Caco-2 (cell line): Measurements from ENCODE around the gene MATN4. TPM values are rescaled to one million over a fixed set of nuclear protein-coding genes. Genes with fewer than 3 reads are reported as not detected.
A peak's percentile ranks its signal among the peaks of the same experiment; 100 is the strongest.

Experiments used
- BruUV-seq: library from RNA; stranded (reverse); fragments of 400-500 nt; replicated peaks from 2 replicates; lab custom pipeline; 2021; lab: Mats Ljungman, UMichigan
- CTCF ChIA-PET: fragments of 300-600 bp; sonication (Branson Sonifier 250); formaldehyde crosslinking; loops from one replicate; lab custom pipeline; 2022; ENCODE audit warnings: antibody characterized with exemption; lab: Charles Lee
- POLR2A ChIA-PET: fragments of 300-600 bp; sonication (Branson Sonifier 250); formaldehyde crosslinking; loops from one replicate; lab custom pipeline; 2022; ENCODE audit warnings: antibody characterized with exemption; lab: Charles Lee
- DNase-seq, 2 experiments: peaks; one replicate each; pipeline versions ENCODE4 v3.0.0 to v3.0.0-alpha.2; 2020 to 2022
- H3K27me3 ChIP-seq: replicated peaks from 2 replicates; pipeline ENCODE4 v1.6.0; 2011; ENCODE audit warnings: low read length; ENCODE audit not compliant: control insufficient read depth, insufficient read depth
- H3K36me3 ChIP-seq: 2 replicates; pipeline ENCODE4 v1.5.1; 2011; ENCODE audit warnings: low read length; ENCODE audit not compliant: control insufficient read depth, insufficient read depth
- H3K4me1 ChIP-seq: fragments of 250-450 bp; sonication (Bioruptor Pico); 2 replicates; pipeline ENCODE4 v1.5.1; 2020; ENCODE audit warnings: mild to moderate bottlenecking
- H3K4me3 ChIP-seq: 2 replicates; pipeline ENCODE4 v1.5.1; 2011; ENCODE audit warnings: low read depth, mild to moderate bottlenecking, control low read depth, low read length
- H3K9me3 ChIP-seq: fragments of 250-450 bp; sonication (Bioruptor Pico); 2 replicates; pipeline ENCODE4 v1.5.1; 2020; ENCODE audit warnings: mild to moderate bottlenecking, moderate library complexity
- H3K27ac Mint-ChIP-seq: one replicate; pipeline ENCODE4 v1.8.0; 2022; ENCODE audit warnings: mixed read lengths; ENCODE audit not compliant: unreplicated experiment
- H3K27me3 Mint-ChIP-seq: one replicate; pipeline ENCODE4 v1.8.0; 2022; ENCODE audit warnings: mixed read lengths; ENCODE audit not compliant: insufficient read depth, unreplicated experiment
- H3K36me3 Mint-ChIP-seq: one replicate; pipeline ENCODE4 v1.8.0; 2022; ENCODE audit warnings: mild to moderate bottlenecking, mixed read lengths; ENCODE audit not compliant: insufficient read depth, unreplicated experiment
- H3K4me1 Mint-ChIP-seq: one replicate; pipeline ENCODE4 v1.8.0; 2022; ENCODE audit warnings: low read depth, mixed read lengths; ENCODE audit not compliant: unreplicated experiment
- H3K4me3 Mint-ChIP-seq: one replicate; pipeline ENCODE4 v1.8.0; 2022; ENCODE audit warnings: mild to moderate bottlenecking, moderate library complexity, mixed read lengths; ENCODE audit not compliant: unreplicated experiment
- H3K9me3 Mint-ChIP-seq: one replicate; pipeline ENCODE4 v1.8.0; 2022; ENCODE audit warnings: mixed read lengths; ENCODE audit not compliant: unreplicated experiment
- CTCF ChIP-seq, 2 experiments: fragments of 200-600 bp in 1 of 2; IDR thresholded peaks; 1 replicate in 1 of 2; 2 replicates in 1 of 2; pipeline versions ENCODE4 v1.5.1 to v1.8.0; 2011 to 2022; ENCODE audit warnings: antibody characterized with exemption in 1 of 2, control low read depth in 1 of 2, inconsistent platforms in 1 of 2, low read depth in 1 of 2, low read length in 1 of 2, mild to moderate bottlenecking in 1 of 2, moderate library complexity in 1 of 2; ENCODE audit not compliant: insufficient read depth in 1 of 2, severe bottlenecking in 1 of 2, unreplicated experiment in 1 of 2
- intact Hi-C: fragments of 100-400 bp; cut with micrococcal nuclease; formaldehyde crosslinking; loops from one replicate; pipeline ENCODE4 v1.10.0; 2022; ENCODE audit not compliant: unreplicated experiment
- total RNA-seq: library from RNA; stranded (reverse); gene quantifications from 2 replicates; pipeline ENCODE4 v1.2.3, GENCODE V29; 2022

The MATN4 gene
- total RNA-seq, 1 experiment from 2014 or later = not detected

- peaks cover 11% of the 10 kb centered on the region for H3K9me3 ChIP-seq
- H3K9me3 Mint-ChIP-seq = no peaks in the 10 kb centered on the region
- peak in 1 of 2 experiments; percentile 31 for DNase-seq
- intact Hi-C loops = loop anchor here (1.0 to 5.0 kb wide), 4 partner anchors 53 to 208 kb away; no protein-coding TSS in a partner anchor
- H3K36me3 Mint-ChIP-seq = no peaks in the 10 kb centered on the region
- no peaks in the 10 kb centered on the region for H3K4me1 ChIP-seq
- no peaks in the 10 kb centered on the region for H3K4me1 Mint-ChIP-seq
- no TSS peak for BruUV-seq
- H3K36me3 ChIP-seq = no peaks in the 10 kb centered on the region
- ChIA-PET POLR2A (no interaction called here), CTCF (interaction anchor here (0.7 to 7.4 kb wide), 28 partner anchors 13 to 595 kb away, joined by 3 to 67 read pairs (median 4); partner anchors contain the start of genes KCNS1, PI3 and SYS1)
- no peak for TF ChIP-seq CTCF (IDR thresholded peaks at IDR 0.05; ENCODE audit: insufficient read depth in 1 of 2, low read depth in 1 of 2, low read length in 1 of 2, severe bottlenecking in 1 of 2, unreplicated experiment in 1 of 2)
- H3K27me3 ChIP-seq = peaks cover 4% of the 10 kb centered on the region; the same call in 1 of the 2 replicates
- no peak overlapping the region for H3K4me3 ChIP-seq
- H3K27me3 Mint-ChIP-seq = peaks cover 21% of the 10 kb centered on the region
- no peak overlapping the region for H3K27ac Mint-ChIP-seq
- no peak overlapping the region for H3K4me3 Mint-ChIP-seq
These were observed 18.0 kb downstream of the MATN4 start for GRCh38 chr20:45289942-45290676.

GRCh38 chr20:45288860-45289259, 19.2 kb downstream of the MATN4 start:
- Histone ChIP-seq H3K4me1 (no peaks in the 10 kb centered on the region), H3K27me3 (peaks cover 4% of the 10 kb centered on the region; the same call in 1 of the 2 replicates), H3K9me3 (no peaks in the 10 kb centered on the region), H3K4me3 (no peak overlapping the region), H3K36me3 (no peaks in the 10 kb centered on the region)
- Mint-ChIP-seq H3K27me3 (peaks cover 22% of the 10 kb centered on the region), H3K36me3 (no peaks in the 10 kb centered on the region), H3K4me3 (no peak overlapping the region), H3K4me1 (no peaks in the 10 kb centered on the region), H3K9me3 (no peaks in the 10 kb centered on the region), H3K27ac (no peak overlapping the region)
- ChIA-PET CTCF (interaction anchor here (7.4 kb wide), 1 partner anchor 245 kb away, joined by 67 read pairs; no protein-coding TSS in a partner anchor), POLR2A (no interaction called here)
- TF ChIP-seq CTCF (IDR thresholded peaks at IDR 0.05; ENCODE audit: insufficient read depth in 1 of 2, low read depth in 1 of 2, low read length in 1 of 2, severe bottlenecking in 1 of 2, unreplicated experiment in 1 of 2) = no peak
- no peak for DNase-seq
- intact Hi-C loops = no loop called here
- no TSS peak for BruUV-seq

- ChIA-PET CTCF (interaction anchor here (0.6 to 7.4 kb wide), 2 partner anchors 149 to 244 kb away, joined by 3 to 67 read pairs; no protein-coding TSS in a partner anchor), POLR2A (no interaction called here)
- no peaks in the 10 kb centered on the region for H3K36me3 ChIP-seq
- BruUV-seq = no TSS peak
- TF ChIP-seq CTCF (IDR thresholded peaks at IDR 0.05; ENCODE audit: insufficient read depth in 1 of 2, low read depth in 1 of 2, low read length in 1 of 2, severe bottlenecking in 1 of 2, unreplicated experiment in 1 of 2) = no peak
- H3K4me3 ChIP-seq = no peak overlapping the region
- peak in 1 of 2 experiments; percentile 28 for DNase-seq
- H3K27ac Mint-ChIP-seq = no peak overlapping the region
- no peaks in the 10 kb centered on the region for H3K4me1 Mint-ChIP-seq
- H3K9me3 ChIP-seq = no peaks in the 10 kb centered on the region
- no peaks in the 10 kb centered on the region for H3K9me3 Mint-ChIP-seq
- H3K36me3 Mint-ChIP-seq = no peaks in the 10 kb centered on the region
- peaks cover 21% of the 10 kb centered on the region for H3K27me3 Mint-ChIP-seq
- intact Hi-C loops = no loop called here
- peaks cover 4% of the 10 kb centered on the region; the same call in 1 of the 2 replicates for H3K27me3 ChIP-seq
- H3K4me3 Mint-ChIP-seq = no peak overlapping the region
- no peaks in the 10 kb centered on the region for H3K4me1 ChIP-seq
These were observed 19.7 kb downstream of the MATN4 start for GRCh38 chr20:45288376-45288775.
